MM.1S (cell line): Measurements from ENCODE around the gene ADGRD1.

Experiments used
- DNase-seq: peaks from one replicate; pipeline ENCODE4 v3.0.0-alpha.2; 2015
- H2AFZ ChIP-seq: fragments of 300-600 bp; sonication (generic); 2 replicates; pipeline ENCODE4 v1.6.0; 2016; ENCODE audit warnings: antibody characterized with exemption, low read length
- H3F3A ChIP-seq: fragments of 300-600 bp; sonication (generic); 2 replicates; pipeline ENCODE4 v1.6.1; 2016; ENCODE audit warnings: mild to moderate bottlenecking, antibody characterized with exemption, low read length, moderate library complexity, mixed read lengths; ENCODE audit not compliant: insufficient read depth
- H3K27ac ChIP-seq: fragments of 300-600 bp; sonication (generic); 2 replicates; pipeline ENCODE4 v1.5.1; 2016; ENCODE audit warnings: mild to moderate bottlenecking, low read length
- H3K27me3 ChIP-seq: fragments of 300-600 bp; sonication (generic); replicated peaks from 2 replicates; pipeline ENCODE4 v1.6.0; 2016; ENCODE audit warnings: low read length; ENCODE audit not compliant: insufficient read depth
- H3K36me3 ChIP-seq: fragments of 300-600 bp; sonication (generic); replicated peaks from 2 replicates; pipeline ENCODE4 v1.6.1; 2016; ENCODE audit warnings: mild to moderate bottlenecking, low read length, mixed read lengths; ENCODE audit not compliant: insufficient read depth
- H3K4me1 ChIP-seq: fragments of 300-600 bp; sonication (generic); 2 replicates; pipeline ENCODE4 v1.6.1; 2016; ENCODE audit warnings: low read length, mixed read lengths
- H3K4me2 ChIP-seq: fragments of 300-600 bp; sonication (generic); 2 replicates; pipeline ENCODE4 v1.6.0; 2016; ENCODE audit warnings: low read depth, low read length
- H3K4me3 ChIP-seq: fragments of 300-600 bp; sonication (generic); 2 replicates; pipeline ENCODE4 v1.5.1; 2016; ENCODE audit warnings: low read length, mixed read lengths
- H3K79me2 ChIP-seq: fragments of 300-600 bp; sonication (generic); 2 replicates; pipeline ENCODE4 v1.6.1; 2016; ENCODE audit warnings: mixed run types, low read length, mixed read lengths
- H3K9ac ChIP-seq: fragments of 300-600 bp; sonication (generic); 2 replicates; pipeline ENCODE4 v1.6.1; 2016; ENCODE audit warnings: low read length, mixed read lengths
- H3K9me2 ChIP-seq: fragments of 300-600 bp; sonication (generic); replicated peaks from 2 replicates; pipeline ENCODE4 v1.6.1; 2016; ENCODE audit warnings: mild to moderate bottlenecking, low read length, mixed read lengths; ENCODE audit not compliant: insufficient read depth
- H3K9me3 ChIP-seq: fragments of 300-600 bp; sonication (generic); replicated peaks from 2 replicates; pipeline ENCODE4 v1.6.1; 2016; ENCODE audit warnings: mild to moderate bottlenecking, low read length, mixed read lengths; ENCODE audit not compliant: insufficient read depth
- H4K20me1 ChIP-seq: fragments of 300-600 bp; sonication (generic); 2 replicates; pipeline ENCODE4 v1.6.1; 2016; ENCODE audit warnings: mild to moderate bottlenecking, low read length, moderate library complexity, mixed read lengths; ENCODE audit not compliant: insufficient read depth
- CTCF ChIP-seq: fragments of 300-600 bp; sonication (generic); IDR thresholded peaks from 2 replicates; pipeline ENCODE4 v1.5.1; 2016; ENCODE audit warnings: antibody characterized with exemption, low read length, mixed read lengths
- EZH2 ChIP-seq: fragments of 300-600 bp; sonication (generic); optimal IDR thresholded peaks from 2 replicates; pipeline ENCODE3; 2017; ENCODE audit warnings: low read depth, mild to moderate bottlenecking, antibody characterized with exemption, low read length, mixed read lengths
- EZH2phosphoT487 ChIP-seq: fragments of 300-600 bp; sonication (generic); IDR thresholded peaks from 2 replicates; pipeline ENCODE4 v1.6.1; 2018; ENCODE audit warnings: antibody characterized with exemption, low read length

ADGRD1 gene

GRCh38 chr12:130952171-130952954, 1.3 kb upstream of the ADGRD1 start:
- H3K9me3 ChIP-seq: no peaks in the 10 kb centered on the region
- H3K27ac ChIP-seq: no peak overlapping the region
- no peak overlapping the region for H3K4me3 ChIP-seq
- no peaks in the 10 kb centered on the region for H3K79me2 ChIP-seq
- no peaks in the 10 kb centered on the region for H3F3A ChIP-seq
- H3K4me1 ChIP-seq: no peaks in the 10 kb centered on the region
- no peak overlapping the region for H3K9ac ChIP-seq
- no peaks in the 10 kb centered on the region for H3K36me3 ChIP-seq
- peaks cover 12% of the 10 kb centered on the region; the same call in 1 of the 2 replicates for H3K27me3 ChIP-seq
- DNase-seq: no peak
- no peak for TF ChIP-seq EZH2phosphoT487
- no peak for TF ChIP-seq CTCF
- no peak for TF ChIP-seq EZH2
- H3K9me2 ChIP-seq: no peaks in the 10 kb centered on the region
- H2AFZ ChIP-seq: no peak overlapping the region
- H4K20me1 ChIP-seq: no peaks in the 10 kb centered on the region
- no peak overlapping the region for H3K4me2 ChIP-seq

GRCh38 chr12:130954544-130954831, 781 bp downstream of the ADGRD1 start:
- H3K27ac ChIP-seq: no peak overlapping the region
- H3K27me3 ChIP-seq: peaks cover 8% of the 10 kb centered on the region; the same call in 1 of the 2 replicates
- H3K79me2 ChIP-seq: no peaks in the 10 kb centered on the region
- H4K20me1 ChIP-seq: no peaks in the 10 kb centered on the region
- no peak overlapping the region for H3K9ac ChIP-seq
- H3K4me3 ChIP-seq: no peak overlapping the region
- H2AFZ ChIP-seq: no peak overlapping the region
- no peaks in the 10 kb centered on the region for H3K36me3 ChIP-seq
- H3F3A ChIP-seq: no peaks in the 10 kb centered on the region
- no peak for DNase-seq
- H3K4me1 ChIP-seq: no peaks in the 10 kb centered on the region
- no peak overlapping the region for H3K4me2 ChIP-seq
- H3K9me2 ChIP-seq: no peaks in the 10 kb centered on the region
- TF ChIP-seq EZH2phosphoT487 (no peak), CTCF (no peak), EZH2 (no peak)
- no peaks in the 10 kb centered on the region for H3K9me3 ChIP-seq

- no peaks in the 10 kb centered on the region for H3F3A ChIP-seq
- H3K27ac ChIP-seq: no peak overlapping the region
- no peak for DNase-seq
- no peak overlapping the region for H2AFZ ChIP-seq
- no peaks in the 10 kb centered on the region for H3K79me2 ChIP-seq
- H3K9me2 ChIP-seq: no peaks in the 10 kb centered on the region
- no peak overlapping the region for H3K4me2 ChIP-seq
- no peak overlapping the region for H3K4me3 ChIP-seq
- no peaks in the 10 kb centered on the region for H4K20me1 ChIP-seq
- no peak overlapping the region for H3K9ac ChIP-seq
- TF ChIP-seq EZH2phosphoT487 (no peak), EZH2 (no peak), CTCF (no peak)
- H3K27me3 ChIP-seq: peaks cover 8% of the 10 kb centered on the region; the same call in 1 of the 2 replicates
- no peaks in the 10 kb centered on the region for H3K4me1 ChIP-seq
- H3K36me3 ChIP-seq: no peaks in the 10 kb centered on the region
- H3K9me3 ChIP-seq: no peaks in the 10 kb centered on the region
These were observed 1.6 kb downstream of the ADGRD1 start for GRCh38 chr12:130955238-130955816.
